Measurements from ENCODE around the gene MERTK.
"Not testable (repeated sequence)": the region's sequence is repeated elsewhere in the genome, so short reads cannot be mapped to it uniquely, and the experiment has no call there.

Gene MERTK

GRCh38 chr2:111897924-111898702, at the start of gene MERTK:
Gene MERTK (plus strand): TSS chr2:111898607. CDS start chr2:111898736, 129 bp downstream.
- Mint-ChIP-seq H3K4me1 (ENCODE audit: low read depth) (peaks cover 15% of the 10 kb centered on the region), H3K27me3 (ENCODE audit: low read depth) (peaks cover 44% of the 10 kb centered on the region), H3K4me3 (peak within 1 kb of the TSS; percentile 75), H3K36me3 (ENCODE audit: low read depth) (no peaks in the 10 kb centered on the region), H3K9me3 (no peaks in the 10 kb centered on the region), H3K27ac (no peak within 1 kb of the TSS)

DNA sequence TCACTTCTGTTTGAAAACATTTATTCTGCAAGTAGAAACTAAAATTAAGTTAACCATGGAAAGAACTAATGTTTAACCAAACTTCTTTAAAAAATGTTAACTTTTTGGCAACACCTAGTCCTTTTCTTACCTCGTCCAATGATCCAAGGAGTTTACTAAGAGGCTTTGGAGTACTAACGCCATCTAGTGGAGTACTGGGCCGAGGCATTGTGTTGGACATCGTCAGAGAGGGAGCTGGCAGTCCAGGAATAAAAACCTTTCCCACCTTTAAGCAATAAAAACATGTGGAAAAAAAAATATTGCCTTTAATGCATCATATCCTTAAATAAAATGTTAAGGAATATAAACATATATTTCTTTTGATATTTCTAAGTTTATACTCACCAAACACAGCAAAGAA, 47.8 kb upstream of the MERTK start:
- H3K27ac Mint-ChIP-seq; H3K4me3 Mint-ChIP-seq; H3K9me3 Mint-ChIP-seq; H3K27me3 Mint-ChIP-seq (ENCODE audit: low read depth); H3K4me1 Mint-ChIP-seq (ENCODE audit: low read depth): not testable (repeated sequence)
- H3K36me3 Mint-ChIP-seq (ENCODE audit: low read depth), result peaks cover 20% of the 10 kb centered on the region

DNA sequence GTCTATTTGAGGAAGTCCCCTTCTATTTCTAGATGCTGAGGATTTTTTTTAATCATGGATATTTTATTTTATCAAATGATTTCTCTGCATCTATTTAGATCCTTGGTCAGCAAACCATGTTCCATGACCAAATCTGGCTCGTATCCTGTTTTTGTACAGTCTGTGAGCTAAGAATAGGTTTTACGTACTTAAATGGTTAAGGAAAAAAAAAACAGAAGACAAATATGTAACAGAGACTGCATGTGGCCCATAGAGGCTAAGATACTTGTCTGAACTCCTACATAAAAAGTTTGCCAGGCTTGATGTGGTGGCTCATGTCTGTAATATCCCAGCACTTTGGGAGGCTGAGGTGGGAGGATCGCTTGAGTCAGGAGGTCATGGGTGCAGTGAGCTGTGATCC, 45.9 kb upstream of the MERTK start:
- not testable (repeated sequence) for H3K4me1 Mint-ChIP-seq (ENCODE audit: low read depth); H3K27me3 Mint-ChIP-seq (ENCODE audit: low read depth); H3K9me3 Mint-ChIP-seq; H3K27ac Mint-ChIP-seq; H3K4me3 Mint-ChIP-seq
- H3K36me3 Mint-ChIP-seq (ENCODE audit: low read depth), result peaks cover 23% of the 10 kb centered on the region

DNA sequence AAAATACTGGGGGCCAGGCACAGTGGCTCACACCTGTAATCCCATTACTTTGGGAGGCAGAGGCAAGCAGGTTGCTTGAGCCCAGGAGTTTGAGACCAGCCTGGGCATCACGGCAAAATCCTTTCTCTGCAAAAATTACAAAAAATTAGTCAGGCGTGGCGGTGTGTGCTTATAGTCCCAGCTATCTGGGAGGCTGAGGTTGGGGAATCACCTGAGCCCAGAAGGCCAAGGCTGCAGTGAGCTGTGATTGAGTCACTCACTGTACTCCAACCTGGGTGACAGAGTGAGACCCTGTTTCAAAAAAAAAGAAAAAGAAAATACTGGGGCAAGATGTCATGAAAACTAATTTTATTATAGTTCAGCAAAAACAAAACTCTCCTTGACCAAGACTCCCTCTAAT, 38.4 kb upstream of the MERTK start:
- not testable (repeated sequence) for H3K27me3 Mint-ChIP-seq (ENCODE audit: low read depth); H3K4me1 Mint-ChIP-seq (ENCODE audit: low read depth); H3K27ac Mint-ChIP-seq; H3K4me3 Mint-ChIP-seq; H3K9me3 Mint-ChIP-seq
- H3K36me3 Mint-ChIP-seq (ENCODE audit: low read depth), result peaks cover 25% of the 10 kb centered on the region

DNA sequence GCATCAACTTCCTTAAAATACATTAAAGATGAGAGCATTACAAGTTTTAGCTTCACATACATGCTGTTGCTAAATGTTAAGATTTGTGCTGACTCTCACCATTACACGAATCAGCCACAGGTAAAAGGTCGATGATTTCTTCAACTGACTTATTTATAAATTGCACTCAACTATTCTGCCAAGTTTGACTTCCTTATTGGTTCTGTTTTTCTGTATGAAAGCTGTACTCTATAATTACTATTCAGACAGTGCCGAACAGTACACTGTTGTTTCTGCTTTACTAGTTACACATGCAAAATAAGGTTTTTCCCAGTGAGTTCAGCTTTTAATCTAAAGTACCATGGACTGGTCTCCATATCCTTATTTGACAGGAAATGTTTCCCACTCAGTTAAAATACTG, 33.3 kb upstream of the MERTK start:
- not testable (repeated sequence) for H3K27me3 Mint-ChIP-seq (ENCODE audit: low read depth); H3K9me3 Mint-ChIP-seq; H3K27ac Mint-ChIP-seq; H3K4me1 Mint-ChIP-seq (ENCODE audit: low read depth); H3K4me3 Mint-ChIP-seq
- peaks cover 21% of the 10 kb centered on the region for H3K36me3 Mint-ChIP-seq (ENCODE audit: low read depth)

- H3K4me3 Mint-ChIP-seq; H3K27ac Mint-ChIP-seq; H3K4me1 Mint-ChIP-seq (ENCODE audit: low read depth); H3K27me3 Mint-ChIP-seq (ENCODE audit: low read depth); H3K9me3 Mint-ChIP-seq: not testable (repeated sequence)
- H3K36me3 Mint-ChIP-seq (ENCODE audit: low read depth), result peaks cover 30% of the 10 kb centered on the region
Observed at GRCh38 chr2:111872806-111873205, 25.6 kb upstream of the MERTK start.

GRCh38 chr2:111883661-111884591, 14.5 kb upstream of the MERTK start, which contains the start of gene ANAPC1:
Gene ANAPC1 (minus strand): TSS chr2:111884193. CDS start chr2:111880825, 3,368 bp downstream.
- Mint-ChIP-seq H3K9me3 (no peaks in the 10 kb centered on the region), H3K27ac (peak within 1 kb of the TSS; percentile 85), H3K4me1 (ENCODE audit: low read depth) (peaks cover 14% of the 10 kb centered on the region), H3K27me3 (ENCODE audit: low read depth) (no peaks in the 10 kb centered on the region), H3K4me3 (peak within 1 kb of the TSS; percentile 97), H3K36me3 (ENCODE audit: low read depth) (peaks cover under 1% of the 10 kb centered on the region)

DNA sequence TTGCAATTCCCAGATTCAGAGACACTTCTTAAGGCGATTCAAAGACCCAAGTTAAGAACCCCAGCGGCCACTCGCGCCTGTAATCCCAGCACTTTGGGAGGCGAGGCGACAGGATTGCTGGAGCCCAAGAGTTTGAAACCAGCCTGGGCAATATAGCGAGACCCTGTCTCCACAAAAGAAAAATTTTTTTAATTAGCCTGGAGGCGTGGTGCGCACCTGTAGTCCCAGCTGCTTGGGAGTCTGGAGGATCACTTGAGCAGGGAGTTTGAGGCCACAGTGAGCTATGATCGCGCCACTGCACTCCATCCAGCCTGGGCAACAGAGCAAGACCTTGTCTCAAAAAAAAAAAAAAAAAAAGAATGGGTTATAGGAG, 13.8 kb upstream of the MERTK start:
- H3K36me3 Mint-ChIP-seq (ENCODE audit: low read depth), result no peaks in the 10 kb centered on the region
- peak overlapping the region; percentile 85 for H3K27ac Mint-ChIP-seq
- H3K4me1 Mint-ChIP-seq (ENCODE audit: low read depth), result peaks cover 14% of the 10 kb centered on the region
- H3K4me3 Mint-ChIP-seq, result peak overlapping the region; percentile 97
- no peaks in the 10 kb centered on the region for H3K27me3 Mint-ChIP-seq (ENCODE audit: low read depth)
- no peaks in the 10 kb centered on the region for H3K9me3 Mint-ChIP-seq

DNA sequence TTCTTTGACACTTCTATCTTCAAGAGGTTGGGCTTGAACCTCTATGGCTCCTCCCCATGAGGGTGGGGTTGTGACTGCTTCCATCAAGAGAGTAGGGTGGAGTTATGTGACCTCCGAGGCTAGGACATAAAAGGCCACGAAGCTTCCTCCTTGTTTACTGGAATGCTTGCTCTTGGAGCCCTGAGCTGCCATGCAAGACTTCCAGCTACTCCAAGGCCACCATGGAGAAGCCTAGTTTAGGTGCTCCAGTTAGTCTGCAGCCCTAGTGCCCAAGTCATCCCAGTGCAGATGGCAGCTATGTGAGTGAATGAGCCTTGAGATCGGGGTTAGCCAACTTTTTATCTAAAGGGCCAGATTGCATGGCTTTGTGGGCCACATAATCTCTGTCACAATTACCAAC, 2.4 kb upstream of the MERTK start:
- H3K27me3 Mint-ChIP-seq (ENCODE audit: low read depth), result peaks cover 33% of the 10 kb centered on the region
- H3K27ac Mint-ChIP-seq, result no peak overlapping the region
- H3K9me3 Mint-ChIP-seq, result no peaks in the 10 kb centered on the region
- peaks cover 15% of the 10 kb centered on the region for H3K4me1 Mint-ChIP-seq (ENCODE audit: low read depth)
- no peak overlapping the region for H3K4me3 Mint-ChIP-seq
- H3K36me3 Mint-ChIP-seq (ENCODE audit: low read depth), result no peaks in the 10 kb centered on the region

DNA sequence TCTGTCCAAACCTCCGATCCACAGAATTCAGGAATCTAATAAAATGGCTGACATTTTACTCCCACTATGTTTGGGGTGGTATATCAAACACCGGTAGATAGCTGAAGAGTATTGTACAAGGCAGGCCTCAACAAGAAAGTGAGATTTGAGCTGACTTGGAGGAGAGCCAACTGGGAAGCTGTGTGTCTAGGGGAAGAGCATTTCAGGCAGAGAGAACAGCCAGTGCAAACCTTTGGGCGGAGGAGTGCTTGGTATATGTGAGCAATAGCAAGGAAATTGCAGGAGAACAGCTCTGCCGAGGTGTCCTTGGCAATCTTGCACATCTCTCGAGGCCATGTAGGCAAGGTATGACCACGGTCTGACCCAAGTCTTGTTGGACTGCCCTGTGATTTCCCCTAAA, 1.8 kb upstream of the MERTK start:
- Mint-ChIP-seq H3K9me3 (no peaks in the 10 kb centered on the region), H3K27me3 (ENCODE audit: low read depth) (peaks cover 34% of the 10 kb centered on the region)

DNA sequence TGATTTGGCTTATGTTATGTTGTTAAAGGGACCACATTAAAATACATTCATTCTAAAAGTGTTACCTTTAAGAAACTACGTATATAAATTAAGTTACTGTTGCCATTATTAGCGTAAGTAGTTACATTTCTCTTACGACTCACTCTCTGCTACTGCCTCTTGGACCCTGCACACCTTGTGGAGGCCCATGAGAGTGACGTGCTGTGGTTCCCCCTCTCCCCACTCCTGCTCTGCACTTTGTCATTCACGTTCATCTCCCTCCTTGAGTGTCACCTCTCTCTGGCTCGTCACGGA, 830 bp upstream of the MERTK start:
- Mint-ChIP-seq H3K4me1 (ENCODE audit: low read depth) (peaks cover 15% of the 10 kb centered on the region), H3K4me3 (peak overlapping the region; percentile 75), H3K36me3 (ENCODE audit: low read depth) (no peaks in the 10 kb centered on the region), H3K27me3 (ENCODE audit: low read depth) (peaks cover 38% of the 10 kb centered on the region), H3K27ac (no peak overlapping the region), H3K9me3 (no peaks in the 10 kb centered on the region)

More for the DNA sequence above, 1.8 kb upstream of the MERTK start:
- H3K27ac Mint-ChIP-seq, result no peak overlapping the region
- no peaks in the 10 kb centered on the region for H3K36me3 Mint-ChIP-seq (ENCODE audit: low read depth)
- H3K4me3 Mint-ChIP-seq, result no peak overlapping the region
- H3K4me1 Mint-ChIP-seq (ENCODE audit: low read depth), result peaks cover 15% of the 10 kb centered on the region

DNA sequence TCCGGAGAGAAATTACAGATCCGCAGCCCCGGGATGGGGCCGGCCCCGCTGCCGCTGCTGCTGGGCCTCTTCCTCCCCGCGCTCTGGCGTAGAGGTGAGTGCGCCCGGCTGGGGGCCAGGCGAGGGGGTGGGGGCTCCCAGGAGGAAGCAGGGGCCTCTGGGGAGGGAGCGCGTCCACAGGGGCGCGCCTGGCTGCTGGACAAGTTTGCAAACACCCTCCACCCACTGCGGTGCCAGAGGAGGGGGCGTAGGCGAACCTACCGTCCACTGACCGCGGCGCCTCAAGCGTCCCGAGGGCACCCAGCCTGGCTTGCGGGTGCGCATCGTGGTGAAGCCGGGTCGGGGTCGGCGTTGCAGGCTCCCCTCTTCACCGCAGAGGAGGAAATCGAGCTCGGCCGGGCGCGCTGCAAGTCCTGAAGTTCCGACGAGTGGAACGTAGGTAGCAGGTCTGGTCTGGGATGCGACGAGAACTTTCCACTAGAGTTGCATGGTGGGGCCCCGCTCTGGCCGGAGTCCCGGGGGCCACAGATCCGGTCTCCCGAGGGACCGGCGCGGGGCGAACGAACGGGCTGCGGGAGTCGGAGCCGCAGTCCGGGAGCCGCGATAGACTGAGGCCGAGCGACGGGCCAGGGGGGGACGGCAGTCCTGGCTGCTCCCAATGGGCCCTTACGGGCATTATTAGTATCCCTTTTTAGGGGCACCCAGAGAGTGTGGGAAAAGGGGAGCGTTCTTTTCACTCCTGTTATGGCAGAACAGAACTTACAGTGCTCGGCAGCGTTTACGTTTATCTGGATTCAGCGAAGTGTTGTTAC, 502 bp downstream of the MERTK start:
- Mint-ChIP-seq H3K9me3 (no peaks in the 10 kb centered on the region), H3K27me3 (ENCODE audit: low read depth) (peaks cover 47% of the 10 kb centered on the region), H3K4me1 (ENCODE audit: low read depth) (peaks cover 15% of the 10 kb centered on the region), H3K27ac (no peak overlapping the region), H3K36me3 (ENCODE audit: low read depth) (no peaks in the 10 kb centered on the region), H3K4me3 (peak overlapping the region; percentile 64)

DNA sequence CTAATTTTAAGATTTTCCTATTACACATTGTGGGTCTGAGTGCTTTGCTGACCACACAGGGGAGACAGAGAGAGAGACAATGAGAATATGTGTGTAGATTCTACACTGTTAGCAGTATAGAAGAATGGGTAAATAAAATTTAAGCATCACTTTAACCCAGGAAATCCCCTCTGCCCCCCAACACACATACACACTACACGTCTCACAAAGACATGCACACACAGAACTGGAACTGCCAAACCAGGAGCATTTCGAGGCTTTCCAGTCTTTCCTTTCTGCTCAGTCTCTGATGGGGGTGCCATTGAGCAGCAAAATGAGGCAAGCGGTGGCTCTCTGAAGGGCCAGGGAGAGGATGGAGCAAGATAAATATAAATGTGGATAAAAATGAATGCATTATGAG, 2.5 kb downstream of the MERTK start:
- H3K4me3 Mint-ChIP-seq, result no peak overlapping the region
- H3K9me3 Mint-ChIP-seq, result no peaks in the 10 kb centered on the region
- peaks cover 47% of the 10 kb centered on the region for H3K27me3 Mint-ChIP-seq (ENCODE audit: low read depth)
- H3K36me3 Mint-ChIP-seq (ENCODE audit: low read depth), result no peaks in the 10 kb centered on the region
- no peak overlapping the region for H3K27ac Mint-ChIP-seq
- H3K4me1 Mint-ChIP-seq (ENCODE audit: low read depth), result peaks cover 15% of the 10 kb centered on the region

DNA sequence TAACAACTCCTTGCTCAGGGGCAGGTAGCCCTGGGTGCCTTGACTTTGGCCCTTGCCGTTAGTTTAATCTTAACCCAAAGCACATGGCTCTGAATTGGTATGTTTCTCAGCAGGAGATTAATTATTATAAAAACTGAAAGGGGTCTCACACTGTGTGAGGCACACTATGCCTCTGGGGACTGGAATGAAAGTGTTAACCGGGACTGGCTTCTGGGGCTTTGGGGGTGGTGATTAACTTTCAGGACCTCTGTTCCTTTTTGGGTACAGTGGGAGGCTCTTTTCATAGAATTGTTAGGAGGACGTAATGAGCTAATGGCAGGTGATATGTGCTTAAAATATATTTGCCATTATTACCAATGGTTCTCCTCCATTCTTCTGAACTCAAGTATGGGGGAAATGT, 5.1 kb downstream of the MERTK start:
- Mint-ChIP-seq H3K36me3 (ENCODE audit: low read depth) (no peaks in the 10 kb centered on the region), H3K27ac (no peak overlapping the region), H3K9me3 (no peaks in the 10 kb centered on the region), H3K4me1 (ENCODE audit: low read depth) (peaks cover 21% of the 10 kb centered on the region), H3K4me3 (no peak overlapping the region), H3K27me3 (ENCODE audit: low read depth) (peaks cover 34% of the 10 kb centered on the region)
